Neuronal stem cell (in vitro differentiated cells): ENCODE results near the gene KCNIP4.

ENCODE experiments used
- DNase-seq: peaks from one replicate; pipeline ENCODE4 v3.0.0-alpha.2; 2013; ENCODE audit warnings: low spot score
- H2AFZ ChIP-seq: one replicate; pipeline ENCODE4 v1.6.1; 2013; ENCODE audit warnings: mild to moderate bottlenecking, low read length, inconsistent platforms
- H2AK5ac ChIP-seq: 2 replicates; pipeline ENCODE4 v1.6.1; 2013; ENCODE audit warnings: low read depth, mild to moderate bottlenecking, inconsistent platforms, low read length, moderate library complexity, mixed read lengths
- H2BK120ac ChIP-seq: 2 replicates; pipeline ENCODE4 v1.6.1; 2013; ENCODE audit warnings: low read depth, mild to moderate bottlenecking, inconsistent platforms, low read length, moderate library complexity, mixed read lengths
- H2BK12ac ChIP-seq: one replicate; pipeline ENCODE4 v1.6.1; 2013; ENCODE audit warnings: low read length, inconsistent platforms
- H2BK15ac ChIP-seq: 2 replicates; pipeline ENCODE4 v1.6.1; 2013; ENCODE audit warnings: mild to moderate bottlenecking, low read length, inconsistent platforms, mixed read lengths
- H2BK5ac ChIP-seq: one replicate; pipeline ENCODE4 v1.6.1; 2013; ENCODE audit warnings: inconsistent platforms, mild to moderate bottlenecking, low read length, moderate library complexity
- H3K14ac ChIP-seq: one replicate; pipeline ENCODE4 v1.6.1; 2013; ENCODE audit warnings: low read length, inconsistent platforms
- H3K18ac ChIP-seq: 2 replicates; pipeline ENCODE4 v1.6.1; 2013; ENCODE audit warnings: low read length, inconsistent platforms
- H3K23ac ChIP-seq: 2 replicates; pipeline ENCODE4 v1.6.1; 2013; ENCODE audit warnings: low read depth, mild to moderate bottlenecking, mixed read lengths, low read length, inconsistent platforms; ENCODE audit not compliant: poor library complexity
- H3K27ac ChIP-seq: replicated peaks from 3 replicates; pipeline ENCODE4 v1.5.1; 2013; ENCODE audit warnings: low read length, inconsistent platforms
- H3K27me3 ChIP-seq, 3 experiments: 2 replicates each; pipeline ENCODE4 v1.6.1; 2013; ENCODE audit warnings: low read length in 3 of 3, mild to moderate bottlenecking in 2 of 3, inconsistent platforms in 1 of 3, low read depth in 1 of 3, mixed read lengths in 1 of 3, moderate library complexity in 1 of 3; ENCODE audit not compliant: control insufficient read depth in 3 of 3, insufficient read depth in 3 of 3
- H3K36me3 ChIP-seq, 2 donors: replicated peaks in 1 of 2; 2 replicates each; pipeline ENCODE4 v1.6.1; 2013; ENCODE audit warnings: low read length in 2 of 2; ENCODE audit not compliant: control insufficient read depth in 2 of 2, insufficient read depth in 2 of 2
- H3K4ac ChIP-seq: 2 replicates; pipeline ENCODE4 v1.6.1; 2013; ENCODE audit warnings: inconsistent platforms, mild to moderate bottlenecking, low read length, moderate library complexity
- H3K4me1 ChIP-seq, 2 donors: 1 replicate in 1 of 2; 2 replicates in 1 of 2; pipeline ENCODE4 v1.6.1; 2013; ENCODE audit warnings: low read length in 2 of 2, low read depth in 1 of 2; ENCODE audit not compliant: control insufficient read depth in 2 of 2, insufficient read depth in 1 of 2
- H3K4me2 ChIP-seq: one replicate; pipeline ENCODE4 v1.6.1; 2013; ENCODE audit warnings: mild to moderate bottlenecking, low read length, inconsistent platforms; ENCODE audit not compliant: insufficient read depth, poor library complexity, severe bottlenecking
- H3K4me3 ChIP-seq, 2 donors: 2 replicates each; pipeline ENCODE4 v1.5.1; 2013; ENCODE audit warnings: low read length in 2 of 2, mild to moderate bottlenecking in 2 of 2, inconsistent platforms in 1 of 2, moderate library complexity in 1 of 2
- H3K79me1 ChIP-seq: one replicate; pipeline ENCODE4 v1.6.1; 2013; ENCODE audit warnings: low read depth, mild to moderate bottlenecking, inconsistent platforms, low read length, moderate library complexity
- H3K9ac ChIP-seq: one replicate; pipeline ENCODE4 v1.6.1; 2013; ENCODE audit warnings: mild to moderate bottlenecking, low read depth, low read length, inconsistent platforms; ENCODE audit not compliant: poor library complexity
- H3K9me3 ChIP-seq, 2 donors: replicated peaks in 1 of 2; 2 replicates each; pipeline versions ENCODE3 to v1.6.1; 2013; ENCODE audit warnings: low read length in 2 of 2, mild to moderate bottlenecking in 2 of 2, inconsistent platforms in 1 of 2, low read depth in 1 of 2, mixed read lengths in 1 of 2, moderate library complexity in 1 of 2; ENCODE audit not compliant: control insufficient read depth in 2 of 2, insufficient read depth in 1 of 2
- H4K8ac ChIP-seq: one replicate; pipeline ENCODE4 v1.6.1; 2013; ENCODE audit warnings: low read depth, mild to moderate bottlenecking, inconsistent platforms, low read length, moderate library complexity
- H4K91ac ChIP-seq: one replicate; pipeline ENCODE4 v1.6.1; 2013; ENCODE audit warnings: low read length, low read depth, mild to moderate bottlenecking, inconsistent platforms; ENCODE audit not compliant: poor library complexity
- WGBS, 2 donors: extraction: QIAGEN DNeasy Blood & Tissue Kit; methylation state at CpG; one replicate each; pipeline ENCODE4 v1.1.7; 2013; ENCODE audit warnings: missing lambda C conversion rate in 2 of 2, mixed read lengths in 1 of 2; ENCODE audit not compliant: insufficient read length in 2 of 2, insufficient replicate concordance in 1 of 2; ENCODE audit errors: extremely low coverage in 2 of 2; 5-methylcytosine and 5-hydroxymethylcytosine counted together

KCNIP4 gene

GRCh38 chr4:21452931-21453330 is 495.6 kb downstream of the KCNIP4 start:
- Histone ChIP-seq H3K23ac (no peak overlapping the region), H2AK5ac (no peak overlapping the region), H2BK5ac (no peak overlapping the region), H3K14ac (no peak overlapping the region), H3K27me3 (no peaks in the 10 kb centered on the region), H3K4ac (no peak overlapping the region), H3K4me2 (no peak overlapping the region), H2AFZ (no peak overlapping the region), H3K9ac (no peak overlapping the region), H3K4me1 (no peaks in the 10 kb centered on the region), H3K9me3 (no peaks in the 10 kb centered on the region), H3K27ac (no peak overlapping the region), H3K18ac (no peak overlapping the region), H3K4me3 (no peak overlapping the region), H4K8ac (no peak overlapping the region), H4K91ac (no peak overlapping the region), H3K36me3 (no peaks in the 10 kb centered on the region), H3K79me1 (no peaks in the 10 kb centered on the region), H2BK12ac (no peak overlapping the region), H2BK120ac (no peak overlapping the region), H2BK15ac (no peak overlapping the region)
- no peak for DNase-seq

GRCh38 chr4:21451032-21451431 is 497.5 kb downstream of the KCNIP4 start:
- no peaks in the 10 kb centered on the region for H3K27me3 ChIP-seq
- no peak overlapping the region for H2BK12ac ChIP-seq
- H3K9ac ChIP-seq: no peak overlapping the region
- no peaks in the 10 kb centered on the region for H3K36me3 ChIP-seq
- H4K8ac ChIP-seq: no peak overlapping the region
- H2BK15ac ChIP-seq: no peak overlapping the region
- H3K4me1 ChIP-seq: no peaks in the 10 kb centered on the region
- no peak overlapping the region for H3K14ac ChIP-seq
- no peak overlapping the region for H3K4me3 ChIP-seq
- no peak overlapping the region for H2AFZ ChIP-seq
- no peak overlapping the region for H3K23ac ChIP-seq
- no peak overlapping the region for H2BK120ac ChIP-seq
- WGBS, 2 donors: no CpG with 5 or more reads among the region's 1 CpG
- DNase-seq: no peak
- no peak overlapping the region for H4K91ac ChIP-seq
- H3K4ac ChIP-seq: no peak overlapping the region
- no peak overlapping the region for H2BK5ac ChIP-seq
- no peak overlapping the region for H2AK5ac ChIP-seq
- no peak overlapping the region for H3K4me2 ChIP-seq
- no peaks in the 10 kb centered on the region for H3K9me3 ChIP-seq
- no peak overlapping the region for H3K27ac ChIP-seq
- no peaks in the 10 kb centered on the region for H3K79me1 ChIP-seq
- H3K18ac ChIP-seq: no peak overlapping the region

DNA sequence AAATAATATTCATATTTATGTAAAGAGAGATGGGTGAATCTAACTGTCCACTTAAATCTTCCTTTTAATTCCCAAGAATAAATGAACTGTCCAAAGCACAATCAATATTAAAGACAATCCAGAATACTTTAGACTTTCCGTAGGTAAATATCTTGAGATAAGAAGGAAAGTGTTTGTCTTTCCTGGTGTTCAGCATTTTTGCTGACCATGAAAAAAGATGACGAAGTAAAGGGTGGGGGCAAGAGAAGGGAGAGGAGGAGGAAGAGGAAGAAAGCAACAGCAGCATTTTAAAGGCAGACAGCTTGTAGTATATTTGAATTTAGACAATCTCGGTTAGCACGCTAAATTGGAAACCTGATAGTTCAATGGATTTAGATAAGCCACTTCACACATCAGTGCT is 498.2 kb downstream of the KCNIP4 start:
- H2AFZ ChIP-seq: no peak overlapping the region
- H3K27me3 ChIP-seq: no peaks in the 10 kb centered on the region
- DNase-seq: no peak
- H3K79me1 ChIP-seq: no peaks in the 10 kb centered on the region
- no peak overlapping the region for H2BK5ac ChIP-seq
- WGBS, 2 donors: no CpG with 5 or more reads among the region's 4 CpGs
- no peak overlapping the region for H2BK12ac ChIP-seq
- no peaks in the 10 kb centered on the region for H3K36me3 ChIP-seq
- no peak overlapping the region for H4K91ac ChIP-seq
- H3K4me3 ChIP-seq: no peak overlapping the region
- no peak overlapping the region for H3K9ac ChIP-seq
- no peaks in the 10 kb centered on the region for H3K9me3 ChIP-seq
- no peak overlapping the region for H3K18ac ChIP-seq
- no peak overlapping the region for H2AK5ac ChIP-seq
- no peak overlapping the region for H2BK120ac ChIP-seq
- H3K4ac ChIP-seq: no peak overlapping the region
- H4K8ac ChIP-seq: no peak overlapping the region
- H3K23ac ChIP-seq: no peak overlapping the region
- no peak overlapping the region for H3K27ac ChIP-seq
- no peaks in the 10 kb centered on the region for H3K4me1 ChIP-seq
- H3K14ac ChIP-seq: no peak overlapping the region
- no peak overlapping the region for H3K4me2 ChIP-seq
- no peak overlapping the region for H2BK15ac ChIP-seq

DNA sequence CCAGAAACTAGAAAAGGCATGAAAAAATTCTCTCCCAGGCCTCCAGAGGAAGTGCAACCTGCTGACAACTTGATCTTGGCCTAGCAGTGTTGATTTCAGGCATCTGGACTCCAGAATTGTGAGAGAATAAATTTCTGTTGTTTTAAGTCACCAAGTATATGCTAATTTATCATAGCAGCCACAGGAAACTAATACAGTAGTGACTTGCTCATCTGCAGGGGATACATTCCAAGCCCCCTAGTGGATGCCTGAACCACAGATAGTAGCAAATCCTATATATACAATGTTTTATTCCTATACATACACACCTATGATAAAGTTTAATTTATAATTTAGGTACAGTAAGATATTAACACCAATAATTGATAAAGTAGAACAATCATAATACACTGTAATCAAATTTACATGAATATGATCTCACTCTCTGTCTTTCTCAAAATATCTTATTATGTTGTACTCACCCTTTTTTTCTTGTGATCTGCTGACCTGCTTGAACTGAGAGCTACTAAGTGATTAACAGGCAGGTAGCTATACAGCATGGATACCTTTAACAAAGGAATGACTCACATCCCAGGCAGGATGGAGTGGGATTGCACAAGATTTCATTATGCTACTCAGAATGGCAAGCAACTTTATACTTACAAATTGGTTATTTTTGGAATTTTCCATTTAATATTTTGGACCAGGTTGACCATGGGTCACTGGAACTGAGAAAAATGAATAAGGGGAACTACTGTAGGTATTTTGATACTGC is 501.1 kb downstream of the KCNIP4 start:
- Histone ChIP-seq H2BK120ac (no peak overlapping the region), H2BK5ac (no peak overlapping the region), H3K79me1 (no peaks in the 10 kb centered on the region), H2BK12ac (no peak overlapping the region), H4K8ac (no peak overlapping the region), H3K23ac (no peak overlapping the region), H3K4me1 (no peaks in the 10 kb centered on the region), H2AK5ac (no peak overlapping the region), H3K4ac (no peak overlapping the region), H3K18ac (no peak overlapping the region), H2BK15ac (no peak overlapping the region), H4K91ac (no peak overlapping the region), H3K4me2 (no peak overlapping the region), H3K14ac (no peak overlapping the region), H3K27ac (no peak overlapping the region), H3K9ac (no peak overlapping the region), H3K9me3 (no peaks in the 10 kb centered on the region), H3K36me3 (no peaks in the 10 kb centered on the region), H2AFZ (no peak overlapping the region), H3K27me3 (no peaks in the 10 kb centered on the region), H3K4me3 (no peak overlapping the region)
- no peak for DNase-seq
